Stimulated activated CD8-positive, alpha-beta memory T cell treated with anti-CD3 and anti-CD28 coated beads, Interleukin-2, amount 100 ng/mL, for 48 hours (primary cell): ENCODE measurements around the gene CLCNKB.
"Not testable (repeated sequence)": the region's sequence is repeated elsewhere in the genome, so short reads cannot be mapped to it uniquely, and the experiment has no call there.

Experiments
- DNase-seq, 2 donors: peaks; one replicate each; pipeline ENCODE4 v3.0.0-alpha.2; 2020; ENCODE audit warnings: low read depth in 2 of 2

CLCNKB gene

GRCh38 chr1:16061266-16061665 is 17.7 kb downstream of the CLCNKB start:
- no peak for DNase-seq

- not testable (repeated sequence) for DNase-seq
These were observed 18.6 kb downstream of the CLCNKB start for GRCh38 chr1:16061989-16062686.

GRCh38 chr1:16062687-16063075 is 19.1 kb downstream of the CLCNKB start:
- not testable (repeated sequence) for DNase-seq

- DNase-seq: no peak
These were observed 19.7 kb downstream of the CLCNKB start for GRCh38 chr1:16063226-16063829.

GRCh38 chr1:16063921-16064320 is 20.3 kb downstream of the CLCNKB start:
- DNase-seq: no peak

GRCh38 chr1:16064536-16065268 is 21.1 kb downstream of the CLCNKB start:
- no peak for DNase-seq

GRCh38 chr1:16065269-16065576 is 21.6 kb downstream of the CLCNKB start:
- no peak for DNase-seq

- DNase-seq: no peak
These were observed 22.7 kb downstream of the CLCNKB start for GRCh38 chr1:16066245-16066644.

- no peak for DNase-seq
These were observed 23.7 kb downstream of the CLCNKB start for GRCh38 chr1:16067127-16067768.

GRCh38 chr1:16067933-16068332 is 24.4 kb downstream of the CLCNKB start:
- no peak for DNase-seq

GRCh38 chr1:16068356-16069270 is 25.0 kb downstream of the CLCNKB start:
- DNase-seq: no peak

GRCh38 chr1:16070640-16071355 is 27.2 kb downstream of the CLCNKB start:
- DNase-seq: no peak

GRCh38 chr1:16071614-16072013 is 28.0 kb downstream of the CLCNKB start:
- no peak for DNase-seq

GRCh38 chr1:16072095-16072494 is 28.5 kb downstream of the CLCNKB start:
- DNase-seq: no peak

- no peak for DNase-seq
These were observed 29.3 kb downstream of the CLCNKB start for GRCh38 chr1:16072616-16073484.

- peak; percentile 16 to 27 for DNase-seq
These were observed 30.0 kb downstream of the CLCNKB start, which contains the start of gene FAM131C for GRCh38 chr1:16073490-16074119. FAM131C (minus strand) TSS chr1:16073651; CDS start chr1:16073442, 209 bp downstream.

- no peak for DNase-seq
These were observed 30.6 kb downstream of the CLCNKB start for GRCh38 chr1:16074217-16074616.

- no peak for DNase-seq
These were observed 31.9 kb downstream of the CLCNKB start for GRCh38 chr1:16075337-16076030.
